ENCODE data around the gene HOXC10. TPM values are rescaled to one million over a fixed set of nuclear protein-coding genes. Genes with fewer than 3 reads are reported as not detected.

The HOXC10 gene
- total RNA-seq, 1 donor from 2014 or later = not detected

DNA sequence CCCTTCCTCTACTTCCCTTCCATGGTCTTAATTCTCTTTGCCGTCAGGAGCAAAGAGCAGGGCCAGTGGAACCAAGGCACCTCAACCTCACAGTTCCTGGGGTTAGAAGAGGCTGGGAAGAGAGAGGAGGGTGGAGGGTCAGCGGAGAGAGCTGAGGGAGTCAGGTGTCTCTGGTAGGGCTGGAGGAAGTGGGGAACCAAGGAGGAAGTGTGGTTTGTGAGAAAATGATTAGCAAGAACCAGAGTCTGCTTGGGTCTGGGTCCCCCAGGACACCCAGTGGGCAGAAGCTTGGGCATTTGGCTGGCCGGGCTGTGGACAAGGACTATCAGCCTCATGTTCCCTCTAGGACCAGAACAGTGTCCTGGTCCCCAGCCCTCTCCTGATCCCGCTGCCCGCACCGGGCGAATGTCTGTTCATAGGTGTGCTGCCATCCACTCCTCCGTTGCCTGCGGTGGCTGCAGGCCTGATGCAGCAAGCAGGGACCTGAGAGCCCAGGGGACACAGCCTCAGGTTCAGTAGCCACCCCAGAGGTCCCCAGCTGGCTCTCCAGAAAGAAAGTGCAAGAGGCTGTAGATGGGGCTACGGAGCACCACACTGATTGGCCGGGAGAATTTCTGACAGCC lies 27.9 kb upstream of the HOXC10 start:
- Mint-ChIP-seq H3K27me3 (ENCODE audit: unreplicated experiment) (peaks cover 87% of the 10 kb centered on the region), H3K36me3 (ENCODE audit: unreplicated experiment) (no peaks in the 10 kb centered on the region), H3K4me3 (ENCODE audit: unreplicated experiment) (no peak overlapping the region), H3K9me3 (ENCODE audit: unreplicated experiment) (no peaks in the 10 kb centered on the region), H3K27ac (ENCODE audit: unreplicated experiment) (no peak overlapping the region), H3K4me1 (ENCODE audit: unreplicated experiment) (peaks cover 6% of the 10 kb centered on the region)
- TF ChIP-seq CTCF (IDR thresholded peaks at IDR 0.05) = no peak
- no peak for DNase-seq (ENCODE audit: extremely low spot score, unreplicated experiment)

DNA sequence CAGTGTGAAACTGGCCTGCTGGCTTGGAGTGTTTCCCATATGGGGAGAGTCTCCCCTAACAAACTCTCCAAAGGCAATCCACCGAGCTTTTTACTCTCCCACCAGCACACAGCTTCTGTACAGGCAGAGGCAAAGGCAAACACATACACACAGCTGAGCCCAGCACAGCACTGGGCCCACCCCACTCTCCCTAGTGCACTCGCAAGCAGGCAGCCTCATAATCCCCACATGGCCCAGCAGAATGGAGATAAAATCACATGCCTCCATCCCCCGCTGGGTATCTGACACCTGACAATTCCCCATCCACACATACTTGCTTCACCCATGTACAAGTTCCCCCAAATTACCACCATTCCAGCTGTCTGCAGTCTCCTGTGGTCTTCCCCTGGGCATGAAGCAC lies 26.8 kb upstream of the HOXC10 start:
- Mint-ChIP-seq H3K27ac (ENCODE audit: unreplicated experiment) (no peak overlapping the region), H3K4me3 (ENCODE audit: unreplicated experiment) (no peak overlapping the region), H3K36me3 (ENCODE audit: unreplicated experiment) (no peaks in the 10 kb centered on the region), H3K4me1 (ENCODE audit: unreplicated experiment) (peaks cover 4% of the 10 kb centered on the region), H3K9me3 (ENCODE audit: unreplicated experiment) (no peaks in the 10 kb centered on the region), H3K27me3 (ENCODE audit: unreplicated experiment) (peaks cover 86% of the 10 kb centered on the region)
- DNase-seq (ENCODE audit: extremely low spot score, unreplicated experiment) = no peak
- TF ChIP-seq CTCF (IDR thresholded peaks at IDR 0.05) = no peak

DNA sequence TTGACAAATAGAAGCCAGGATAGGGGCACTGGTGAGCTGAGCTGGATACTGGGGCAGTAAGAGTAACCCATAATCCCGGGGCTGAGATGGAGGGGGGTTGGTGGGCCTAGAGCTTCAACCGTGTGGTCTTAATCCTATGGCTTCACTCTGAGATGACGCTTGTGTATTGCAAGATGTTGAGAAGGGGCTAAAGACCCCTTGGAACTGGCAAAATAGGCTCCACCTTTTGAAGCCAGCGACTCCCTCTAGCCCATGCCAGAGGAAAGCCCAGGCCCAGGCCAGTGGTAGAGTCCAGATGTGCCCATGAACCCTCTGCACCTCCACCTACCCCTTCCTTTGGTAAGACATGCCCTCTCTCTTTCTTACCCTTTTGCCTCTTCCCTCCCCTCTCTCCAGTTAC lies 25.6 kb upstream of the HOXC10 start:
- no peaks in the 10 kb centered on the region for H3K9me3 Mint-ChIP-seq (ENCODE audit: unreplicated experiment)
- TF ChIP-seq CTCF (IDR thresholded peaks at IDR 0.05) = no peak
- no peak overlapping the region for H3K4me3 Mint-ChIP-seq (ENCODE audit: unreplicated experiment)
- no peaks in the 10 kb centered on the region for H3K36me3 Mint-ChIP-seq (ENCODE audit: unreplicated experiment)
- peaks cover 2% of the 10 kb centered on the region for H3K4me1 Mint-ChIP-seq (ENCODE audit: unreplicated experiment)
- H3K27me3 Mint-ChIP-seq (ENCODE audit: unreplicated experiment) = peaks cover 84% of the 10 kb centered on the region
- no peak overlapping the region for H3K27ac Mint-ChIP-seq (ENCODE audit: unreplicated experiment)
- DNase-seq (ENCODE audit: extremely low spot score, unreplicated experiment) = no peak

DNA sequence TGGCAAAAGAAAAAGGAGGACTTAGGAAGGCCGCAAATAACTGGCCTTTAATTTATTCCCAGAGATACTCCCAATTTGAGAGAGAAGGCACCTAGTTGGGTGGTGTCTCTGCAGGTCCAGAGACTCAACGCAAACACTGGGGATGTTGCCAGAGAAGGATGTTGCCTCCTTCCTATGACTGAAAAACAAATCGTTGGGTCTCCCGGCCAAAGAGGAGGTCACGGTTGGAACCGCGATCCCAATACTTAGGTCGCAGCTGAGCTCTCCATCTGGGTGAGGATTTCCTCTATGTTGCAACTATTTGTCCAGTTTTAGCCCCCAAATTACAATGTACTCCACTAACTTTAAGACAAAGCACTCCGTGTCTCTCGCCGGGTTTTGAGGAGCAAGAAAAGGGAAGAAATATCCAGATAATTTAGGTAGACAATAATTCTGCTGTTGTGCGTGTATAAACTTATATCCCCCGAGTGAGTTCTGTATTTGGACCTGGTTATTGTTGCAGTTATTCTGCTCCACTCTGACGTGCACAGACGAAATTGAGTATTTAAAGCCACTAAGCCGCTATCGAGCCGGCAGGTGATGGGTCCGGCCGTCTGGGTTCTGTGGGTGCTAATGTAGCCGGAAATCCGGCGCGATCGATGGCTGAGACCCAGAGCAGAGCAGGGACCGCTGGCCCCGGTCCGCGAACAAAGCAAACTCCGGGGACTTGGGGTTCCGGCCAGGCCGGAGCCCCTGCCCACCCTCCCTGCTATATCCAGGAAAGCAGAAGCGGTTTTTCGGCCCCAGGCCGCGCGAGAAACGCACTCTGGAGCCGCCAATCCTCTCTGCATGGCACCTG lies 24.5 kb upstream of the HOXC10 start:
- H3K4me3 Mint-ChIP-seq (ENCODE audit: unreplicated experiment) = no peak overlapping the region
- H3K27me3 Mint-ChIP-seq (ENCODE audit: unreplicated experiment) = peaks cover 89% of the 10 kb centered on the region
- H3K4me1 Mint-ChIP-seq (ENCODE audit: unreplicated experiment) = peaks cover 3% of the 10 kb centered on the region
- H3K9me3 Mint-ChIP-seq (ENCODE audit: unreplicated experiment) = no peaks in the 10 kb centered on the region
- DNase-seq (ENCODE audit: extremely low spot score, unreplicated experiment) = no peak
- H3K27ac Mint-ChIP-seq (ENCODE audit: unreplicated experiment) = no peak overlapping the region
- TF ChIP-seq CTCF (IDR thresholded peaks at IDR 0.05) = no peak
- H3K36me3 Mint-ChIP-seq (ENCODE audit: unreplicated experiment) = no peaks in the 10 kb centered on the region

- TF ChIP-seq CTCF (IDR thresholded peaks at IDR 0.05) = no peak
These were observed 23.8 kb upstream of the HOXC10 start for GRCh38 chr12:53961025-53961761.

More at GRCh38 chr12:53961025-53961761, 23.8 kb upstream of the HOXC10 start:
- Mint-ChIP-seq H3K4me1 (ENCODE audit: unreplicated experiment) (peaks cover 9% of the 10 kb centered on the region), H3K4me3 (ENCODE audit: unreplicated experiment) (no peak overlapping the region), H3K27ac (ENCODE audit: unreplicated experiment) (no peak overlapping the region), H3K27me3 (ENCODE audit: unreplicated experiment) (peaks cover 89% of the 10 kb centered on the region), H3K36me3 (ENCODE audit: unreplicated experiment) (no peaks in the 10 kb centered on the region), H3K9me3 (ENCODE audit: unreplicated experiment) (no peaks in the 10 kb centered on the region)
- DNase-seq (ENCODE audit: extremely low spot score, unreplicated experiment) = no peak

Measured in osteocyte (in vitro differentiated cells).